Measurements from ENCODE around the gene CTSD.

Gene CTSD

GRCh38 chr11:1730059-1730629 lies 33.6 kb downstream of the CTSD start:
- Histone ChIP-seq H3K27me3 (ENCODE audit: control insufficient read depth, insufficient read depth, low read length) (peaks cover 10% of the 10 kb centered on the region), H3K27ac (ENCODE audit: low read depth, low read length) (no peak overlapping the region), H3K9ac (ENCODE audit: low read length) (no peak overlapping the region), H3K4me1 (ENCODE audit: control insufficient read depth, insufficient read depth, low read length) (no peaks in the 10 kb centered on the region), H3K4me3 (ENCODE audit: low read length) (no peak overlapping the region), H3K36me3 (ENCODE audit: control insufficient read depth, insufficient read depth, low read length) (no peaks in the 10 kb centered on the region)

- Histone ChIP-seq H3K27ac (ENCODE audit: low read depth, low read length) (no peak overlapping the region), H3K36me3 (ENCODE audit: control insufficient read depth, insufficient read depth, low read length) (no peaks in the 10 kb centered on the region), H3K4me3 (ENCODE audit: low read length) (no peak overlapping the region), H3K27me3 (ENCODE audit: control insufficient read depth, insufficient read depth, low read length) (peaks cover 10% of the 10 kb centered on the region), H3K4me1 (ENCODE audit: control insufficient read depth, insufficient read depth, low read length) (no peaks in the 10 kb centered on the region), H3K9ac (ENCODE audit: low read length) (no peak overlapping the region)
Measured at GRCh38 chr11:1729692-1730011, 34.1 kb downstream of the CTSD start.

GRCh38 chr11:1728931-1729691 lies 34.6 kb downstream of the CTSD start:
- H3K9ac ChIP-seq (ENCODE audit: low read length): no peak overlapping the region
- no peaks in the 10 kb centered on the region for H3K36me3 ChIP-seq (ENCODE audit: control insufficient read depth, insufficient read depth, low read length)
- H3K27ac ChIP-seq (ENCODE audit: low read depth, low read length): no peak overlapping the region
- H3K4me1 ChIP-seq (ENCODE audit: control insufficient read depth, insufficient read depth, low read length): no peaks in the 10 kb centered on the region
- H3K4me3 ChIP-seq (ENCODE audit: low read length): no peak overlapping the region
- peaks cover 10% of the 10 kb centered on the region for H3K27me3 ChIP-seq (ENCODE audit: control insufficient read depth, insufficient read depth, low read length)

GRCh38 chr11:1728301-1728700 lies 35.4 kb downstream of the CTSD start:
- Histone ChIP-seq H3K27ac (ENCODE audit: low read depth, low read length) (no peak overlapping the region), H3K27me3 (ENCODE audit: control insufficient read depth, insufficient read depth, low read length) (peaks cover 8% of the 10 kb centered on the region), H3K9ac (ENCODE audit: low read length) (no peak overlapping the region), H3K4me3 (ENCODE audit: low read length) (no peak overlapping the region), H3K4me1 (ENCODE audit: control insufficient read depth, insufficient read depth, low read length) (no peaks in the 10 kb centered on the region), H3K36me3 (ENCODE audit: control insufficient read depth, insufficient read depth, low read length) (no peaks in the 10 kb centered on the region)

- Histone ChIP-seq H3K9ac (ENCODE audit: low read length) (no peak overlapping the region), H3K36me3 (ENCODE audit: control insufficient read depth, insufficient read depth, low read length) (no peaks in the 10 kb centered on the region), H3K27me3 (ENCODE audit: control insufficient read depth, insufficient read depth, low read length) (peaks cover 6% of the 10 kb centered on the region), H3K4me1 (ENCODE audit: control insufficient read depth, insufficient read depth, low read length) (no peaks in the 10 kb centered on the region), H3K4me3 (ENCODE audit: low read length) (no peak overlapping the region), H3K27ac (ENCODE audit: low read depth, low read length) (no peak overlapping the region)
Measured at GRCh38 chr11:1727861-1728260, 35.9 kb downstream of the CTSD start.

- Histone ChIP-seq H3K4me1 (ENCODE audit: control insufficient read depth, insufficient read depth, low read length) (no peaks in the 10 kb centered on the region), H3K27me3 (ENCODE audit: control insufficient read depth, insufficient read depth, low read length) (peaks cover 6% of the 10 kb centered on the region), H3K36me3 (ENCODE audit: control insufficient read depth, insufficient read depth, low read length) (no peaks in the 10 kb centered on the region), H3K4me3 (ENCODE audit: low read length) (no peak overlapping the region), H3K9ac (ENCODE audit: low read length) (no peak overlapping the region), H3K27ac (ENCODE audit: low read depth, low read length) (no peak overlapping the region)
Measured at GRCh38 chr11:1727096-1727690, 36.5 kb downstream of the CTSD start.

GRCh38 chr11:1719781-1720180 lies 43.9 kb downstream of the CTSD start:
- no peaks in the 10 kb centered on the region for H3K27me3 ChIP-seq (ENCODE audit: control insufficient read depth, insufficient read depth, low read length)
- H3K36me3 ChIP-seq (ENCODE audit: control insufficient read depth, insufficient read depth, low read length): no peaks in the 10 kb centered on the region
- no peak overlapping the region for H3K27ac ChIP-seq (ENCODE audit: low read depth, low read length)

GRCh38 chr11:1718326-1718725 lies 45.4 kb downstream of the CTSD start:
- no peaks in the 10 kb centered on the region for H3K4me1 ChIP-seq (ENCODE audit: control insufficient read depth, insufficient read depth, low read length)
- no peak overlapping the region for H3K9ac ChIP-seq (ENCODE audit: low read length)
- no peak overlapping the region for H3K27ac ChIP-seq (ENCODE audit: low read depth, low read length)

More at GRCh38 chr11:1719781-1720180, 43.9 kb downstream of the CTSD start:
- Histone ChIP-seq H3K4me1 (ENCODE audit: control insufficient read depth, insufficient read depth, low read length) (no peaks in the 10 kb centered on the region), H3K9ac (ENCODE audit: low read length) (no peak overlapping the region), H3K4me3 (ENCODE audit: low read length) (no peak overlapping the region)

GRCh38 chr11:1717745-1718144 lies 46.0 kb downstream of the CTSD start:
- Histone ChIP-seq H3K4me1 (ENCODE audit: control insufficient read depth, insufficient read depth, low read length) (no peaks in the 10 kb centered on the region), H3K9ac (ENCODE audit: low read length) (no peak overlapping the region), H3K27me3 (ENCODE audit: control insufficient read depth, insufficient read depth, low read length) (peaks cover 2% of the 10 kb centered on the region), H3K36me3 (ENCODE audit: control insufficient read depth, insufficient read depth, low read length) (no peaks in the 10 kb centered on the region), H3K4me3 (ENCODE audit: low read length) (no peak overlapping the region), H3K27ac (ENCODE audit: low read depth, low read length) (no peak overlapping the region)

More at GRCh38 chr11:1718326-1718725, 45.4 kb downstream of the CTSD start:
- H3K36me3 ChIP-seq (ENCODE audit: control insufficient read depth, insufficient read depth, low read length): no peaks in the 10 kb centered on the region
- H3K27me3 ChIP-seq (ENCODE audit: control insufficient read depth, insufficient read depth, low read length): peaks cover 2% of the 10 kb centered on the region
- no peak overlapping the region for H3K4me3 ChIP-seq (ENCODE audit: low read length)

- Histone ChIP-seq H3K9ac (ENCODE audit: low read length) (no peak overlapping the region), H3K4me3 (ENCODE audit: low read length) (no peak overlapping the region), H3K27me3 (ENCODE audit: control insufficient read depth, insufficient read depth, low read length) (peaks cover 2% of the 10 kb centered on the region), H3K4me1 (ENCODE audit: control insufficient read depth, insufficient read depth, low read length) (no peaks in the 10 kb centered on the region), H3K27ac (ENCODE audit: low read depth, low read length) (no peak overlapping the region), H3K36me3 (ENCODE audit: control insufficient read depth, insufficient read depth, low read length) (no peaks in the 10 kb centered on the region)
Measured at GRCh38 chr11:1714908-1715885, 48.5 kb downstream of the CTSD start.

- Histone ChIP-seq H3K9ac (ENCODE audit: low read length) (no peak overlapping the region), H3K27ac (ENCODE audit: low read depth, low read length) (no peak overlapping the region), H3K4me1 (ENCODE audit: control insufficient read depth, insufficient read depth, low read length) (no peaks in the 10 kb centered on the region), H3K36me3 (ENCODE audit: control insufficient read depth, insufficient read depth, low read length) (no peaks in the 10 kb centered on the region), H3K27me3 (ENCODE audit: control insufficient read depth, insufficient read depth, low read length) (peaks cover 4% of the 10 kb centered on the region), H3K4me3 (ENCODE audit: low read length) (no peak overlapping the region)
Measured at GRCh38 chr11:1708716-1709115, 55.0 kb downstream of the CTSD start.

- H3K4me3 ChIP-seq (ENCODE audit: low read length): no peak overlapping the region
- no peaks in the 10 kb centered on the region for H3K4me1 ChIP-seq (ENCODE audit: control insufficient read depth, insufficient read depth, low read length)
- H3K27ac ChIP-seq (ENCODE audit: low read depth, low read length): no peak overlapping the region
- H3K36me3 ChIP-seq (ENCODE audit: control insufficient read depth, insufficient read depth, low read length): no peaks in the 10 kb centered on the region
- peaks cover 7% of the 10 kb centered on the region for H3K27me3 ChIP-seq (ENCODE audit: control insufficient read depth, insufficient read depth, low read length)
- H3K9ac ChIP-seq (ENCODE audit: low read length): no peak overlapping the region
Measured at GRCh38 chr11:1707751-1708150, 56.0 kb downstream of the CTSD start.

All from rectal smooth muscle tissue (tissue), 1 donor.